ENCODE measurements around the gene UTF1. TPM values are rescaled to one million over a fixed set of nuclear protein-coding genes. Genes with fewer than 3 reads are reported as not detected.

Gene UTF1
- total and polyA plus RNA-seq, 9 of the 15 experiments (the other 6 are each of a cell fraction or from before 2014, with no cell fraction given), result 0.35 to 0.46 TPM; not detected in 7

GRCh38 chr10:133257489-133258065, 27.6 kb downstream of the UTF1 start (continued):
- peak; percentile 53 for TF ChIP-seq CXXC5 (CRISPR knock-in tag; IDR thresholded peaks at IDR 0.05)
- no peak for TF ChIP-seq ZBTB12 (CRISPR knock-in tag; IDR thresholded peaks at IDR 0.05)
- peak; percentile 79 for TF ChIP-seq EP400 (IDR thresholded peaks at IDR 0.05)
- no peak for TF ChIP-seq ZNF551 (CRISPR knock-in tag; IDR thresholded peaks at IDR 0.05)
- TF ChIP-seq FOS (IDR thresholded peaks at IDR 0.05; ENCODE audit: extremely low read depth, insufficient read length), result no peak
- TF ChIP-seq SETDB1 (IDR thresholded peaks at IDR 0.05; ENCODE audit: low read length), result no peak
- no peak for TF ChIP-seq CEBPG (CRISPR knock-in tag; IDR thresholded peaks at IDR 0.05)
- no peak for TF ChIP-seq CEBPG (tag; conservative IDR thresholded peaks at IDR 0.05 in 1 of 2, IDR thresholded peaks at IDR 0.05 in 1 of 2)
- TF ChIP-seq RCOR1 (IDR thresholded peaks at IDR 0.05; ENCODE audit: borderline replicate concordance in 1 of 2, low read depth in 2 of 2, low read length in 2 of 2), result peak in 1 of 2 experiments; percentile 21; a peak in 1 of 4 replicates
- peak; percentile 44 for TF ChIP-seq ATF7 (IDR thresholded peaks at IDR 0.05)
- no peak for TF ChIP-seq YY1 (IDR thresholded peaks at IDR 0.05; ENCODE audit: borderline replicate concordance in 1 of 3, control insufficient read depth in 1 of 3, extremely low read depth in 1 of 3, insufficient read depth in 3 of 3, insufficient read length in 1 of 3, insufficient replicate concordance in 2 of 3, low read depth in 1 of 3, low read length in 2 of 3)
- TF ChIP-seq SUPT5H (IDR thresholded peaks at IDR 0.05), result 0 out of 2 replicates have a peak, but pooled peaks have one; percentile 33
- TF ChIP-seq ELF1 (tag; IDR thresholded peaks at IDR 0.05), result 0 out of 2 replicates have a peak, but pooled peaks have one; percentile 32
- no peak for TF ChIP-seq POLR2B (IDR thresholded peaks at IDR 0.05; ENCODE audit: low read depth, partially characterized antibody)
- 0 out of 2 replicates have a peak, but pooled peaks have one; percentile 15 for TF ChIP-seq BCOR (IDR thresholded peaks at IDR 0.05)
- TF ChIP-seq ARID1B (IDR thresholded peaks at IDR 0.05), result peak; percentile 33; the same call in 1 of the 2 replicates
- TF ChIP-seq PHF21A (IDR thresholded peaks at IDR 0.05; ENCODE audit: borderline replicate concordance, low read depth), result no peak
- TF ChIP-seq ZBTB43 (CRISPR knock-in tag; IDR thresholded peaks at IDR 0.05), result no peak
- TF ChIP-seq HDAC6 (IDR thresholded peaks at IDR 0.05; ENCODE audit: low read depth, low read length), result no peak
- 0 out of 2 replicates have a peak, but pooled peaks have one; percentile 23 for TF ChIP-seq SMARCA4 (IDR thresholded peaks at IDR 0.05)
- TF ChIP-seq ZNF707 (CRISPR knock-in tag; conservative IDR thresholded peaks at IDR 0.05), result no peak
- peak; percentile 73 for TF ChIP-seq RBFOX2 (IDR thresholded peaks at IDR 0.05; ENCODE audit: low read depth, low read length)
- no peak for TF ChIP-seq ATF1 (CRISPR knock-in tag; IDR thresholded peaks at IDR 0.05)
- TF ChIP-seq ATF1 (tag; IDR thresholded peaks at IDR 0.05), result peak; percentile 21; the same call in 1 of the 2 replicates

Data from K562 (cell line).